SKM-1 treated with dmso at 0.1 percent for 144 hours (cell line): ENCODE measurements around the gene FOXN1.
"Not testable (repeated sequence)": the region's sequence is repeated elsewhere in the genome, so short reads cannot be mapped to it uniquely, and the experiment has no call there.

Source experiments
- DNase-seq: peaks from one replicate; lab custom pipeline; 2025; ENCODE audit not compliant: unreplicated experiment; lab: John Stamatoyannopoulos, UW

FOXN1 gene

GRCh38 chr17:28571361-28572122 is 65.4 kb downstream of the FOXN1 start, which contains the start of gene PIGS:
PIGS (minus strand) TSS chr17:28571524; CDS start chr17:28571496, 28 bp downstream.
- peak; percentile 87 for DNase-seq

DNA sequence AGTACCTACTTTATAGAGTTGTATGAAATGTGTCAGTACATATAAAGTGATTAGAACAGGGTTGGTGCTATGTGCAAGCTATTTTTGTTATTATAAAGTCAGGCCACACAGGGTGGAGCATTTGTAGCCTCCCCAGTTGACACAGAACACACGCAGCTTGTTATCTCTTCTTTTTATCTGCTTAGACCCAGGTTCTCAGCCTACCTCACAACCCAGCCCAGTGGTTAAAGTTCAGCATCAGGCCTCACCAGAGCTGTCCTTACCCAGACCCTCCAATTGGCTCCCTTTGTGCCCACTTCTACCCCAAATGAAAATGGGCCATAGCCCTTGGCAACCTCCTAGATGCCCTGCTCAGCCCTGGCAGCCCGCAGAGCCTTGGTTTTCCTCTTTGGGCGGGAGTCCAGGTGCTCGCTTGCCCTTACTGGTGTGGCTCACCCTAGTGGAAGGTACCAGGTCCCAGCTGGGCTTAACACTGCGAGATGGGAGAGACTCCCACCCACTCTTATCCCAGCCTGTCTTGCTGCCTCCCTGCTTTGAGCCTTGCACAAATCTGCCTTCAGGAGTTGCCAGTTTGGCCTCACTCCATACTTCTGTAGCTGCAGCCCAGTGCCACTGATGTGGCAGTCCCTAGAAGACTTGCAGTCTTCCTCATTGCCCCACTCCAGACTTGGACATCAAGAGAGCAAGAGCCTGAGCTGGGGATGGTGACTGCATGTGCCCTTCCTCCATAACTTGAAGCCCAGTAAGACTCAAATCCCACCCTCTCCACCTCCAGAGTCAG is 66.3 kb downstream of the FOXN1 start:
- no peak for DNase-seq

- DNase-seq = no peak
Observed at GRCh38 chr17:28573040-28573380, 66.9 kb downstream of the FOXN1 start.

DNA sequence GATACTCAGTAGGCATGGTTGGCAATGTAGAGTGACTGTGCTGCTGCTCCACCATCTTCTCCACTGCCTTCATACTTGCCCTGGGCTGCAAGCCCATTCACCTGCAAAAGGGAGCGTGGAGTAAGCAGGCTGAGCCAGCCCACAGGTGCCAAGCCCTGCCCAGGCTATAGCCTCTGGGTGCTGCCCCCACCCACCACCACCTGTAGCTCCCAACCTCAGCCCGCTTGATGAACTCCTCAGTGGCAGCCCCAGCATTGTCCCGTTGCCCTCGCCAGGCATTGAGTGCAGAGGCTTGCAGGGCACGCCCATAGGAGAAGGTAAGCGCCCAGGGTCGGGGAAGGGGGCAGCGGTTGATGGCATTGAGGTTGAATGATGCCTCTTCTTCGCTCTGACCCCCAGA is 67.4 kb downstream of the FOXN1 start:
- DNase-seq = no peak

GRCh38 chr17:28573966-28574480 is 67.9 kb downstream of the FOXN1 start:
- no peak for DNase-seq

GRCh38 chr17:28574526-28574925 is 68.4 kb downstream of the FOXN1 start:
- no peak for DNase-seq

GRCh38 chr17:28575126-28575795 is 69.1 kb downstream of the FOXN1 start:
- DNase-seq = no peak

GRCh38 chr17:28576016-28576415 is 69.9 kb downstream of the FOXN1 start:
- DNase-seq = not testable (repeated sequence)

- peak; percentile 73 for DNase-seq
Observed at GRCh38 chr17:28576758-28577465, 70.8 kb downstream of the FOXN1 start, which contains the start of gene ALDOC. ALDOC (minus strand) TSS chr17:28576895; CDS start chr17:28575532, 1,363 bp downstream.

DNA sequence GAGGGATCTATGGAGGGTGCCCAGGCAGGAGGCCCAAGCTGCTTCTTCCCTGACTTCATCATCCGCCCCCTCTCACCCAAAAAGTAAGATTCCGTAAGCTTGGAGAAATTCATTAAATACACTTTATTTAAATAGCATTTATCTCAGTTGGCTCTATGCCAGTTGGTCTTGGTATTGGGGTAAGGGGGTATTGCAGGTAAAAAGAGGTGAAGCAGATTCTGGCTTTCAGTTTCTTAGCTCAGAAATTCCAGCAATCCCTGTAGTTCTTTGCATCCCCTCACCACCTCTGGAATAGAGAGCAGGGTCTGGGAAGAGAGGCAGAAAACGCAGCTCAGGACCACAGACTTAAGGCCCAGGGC is 71.3 kb downstream of the FOXN1 start:
- DNase-seq = no peak

- no peak for DNase-seq
Observed at GRCh38 chr17:28578246-28579195, 72.4 kb downstream of the FOXN1 start.

GRCh38 chr17:28579526-28579925 is 73.4 kb downstream of the FOXN1 start:
- DNase-seq = no peak

DNA sequence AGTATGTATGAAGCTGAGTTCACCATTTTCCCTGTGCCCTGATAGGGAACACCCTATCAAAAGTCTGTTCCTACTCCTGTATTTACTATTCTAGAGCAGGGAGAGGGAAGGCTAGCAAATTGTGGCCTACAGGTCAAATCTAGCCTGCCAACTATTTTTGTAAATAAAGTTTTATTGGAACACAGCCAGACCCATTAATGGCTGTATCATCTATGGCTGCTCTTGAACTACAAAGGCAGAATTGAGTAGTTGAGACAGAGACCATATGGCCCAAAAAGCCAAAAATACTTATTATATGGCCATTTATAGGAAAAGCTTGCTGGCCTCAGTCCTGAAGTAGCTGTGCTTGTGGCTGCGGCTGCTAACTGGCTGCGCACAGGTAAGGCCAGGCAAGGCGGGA is 74.8 kb downstream of the FOXN1 start:
- no peak for DNase-seq

- no peak for DNase-seq
Observed at GRCh38 chr17:28582513-28582912, 76.4 kb downstream of the FOXN1 start.

DNA sequence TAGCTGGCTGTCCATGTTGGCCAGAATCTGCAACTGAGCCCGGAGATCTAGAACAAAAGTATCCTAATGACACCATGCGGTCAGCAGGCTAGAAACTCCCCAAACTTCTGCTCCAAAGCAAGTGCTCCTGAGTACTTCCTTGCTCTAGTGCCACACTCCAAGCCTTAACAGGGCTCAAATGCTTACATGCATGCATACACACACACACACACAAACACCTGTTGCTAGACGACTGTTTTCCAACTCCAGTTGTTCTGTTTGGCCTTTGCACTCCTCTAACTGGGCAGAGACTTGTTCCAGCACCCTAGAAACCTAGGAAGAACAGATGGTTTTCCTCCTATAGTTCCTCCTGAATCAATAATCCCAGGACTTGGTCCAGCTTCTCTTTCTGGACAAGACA is 78.3 kb downstream of the FOXN1 start:
- no peak for DNase-seq

DNA sequence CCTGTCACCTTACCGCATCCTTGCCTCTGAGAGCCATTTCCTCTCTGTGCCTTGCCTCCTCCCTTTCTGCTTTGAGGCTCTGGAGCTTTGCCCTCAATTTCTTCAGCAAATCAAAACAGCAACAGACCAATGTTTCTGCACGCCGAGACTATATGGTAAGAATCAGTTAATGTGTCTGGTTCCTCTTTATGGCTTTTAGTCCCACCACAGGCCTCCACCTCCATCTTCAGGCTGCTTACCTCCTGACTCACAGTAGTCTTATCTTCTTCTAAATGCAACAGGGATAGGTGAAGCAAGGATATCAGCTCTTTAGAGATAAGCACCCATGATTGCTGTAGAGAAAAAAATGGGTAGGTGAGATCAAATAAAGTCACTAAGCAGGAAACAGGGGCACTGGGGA is 79.7 kb downstream of the FOXN1 start:
- no peak for DNase-seq
